OCI-LY1 (cell line): ENCODE measurements around the gene SLAIN1.
"Not testable (repeated sequence)": the region's sequence is repeated elsewhere in the genome, so short reads cannot be mapped to it uniquely, and the experiment has no call there.

Source experiments
- H2AFZ ChIP-seq: fragments of 200-600 bp; sonication (generic), shearing (Covaris generic); 2 replicates; pipeline ENCODE4 v1.6.0; 2014; ENCODE audit warnings: antibody characterized with exemption, mild to moderate bottlenecking, low read length
- H3F3A ChIP-seq: fragments of 200-600 bp; sonication (generic), shearing (Covaris generic); 2 replicates; pipeline ENCODE4 v1.6.0; 2014; ENCODE audit warnings: mild to moderate bottlenecking, antibody characterized with exemption, low read length, moderate library complexity; ENCODE audit not compliant: insufficient read depth
- H3K27ac ChIP-seq: fragments of 200-600 bp; sonication (generic); 2 replicates; pipeline ENCODE4 v1.5.1; 2014; ENCODE audit warnings: low read length, mixed run types, mild to moderate bottlenecking, low read depth; ENCODE audit not compliant: poor library complexity, severe bottlenecking
- H3K27me3 ChIP-seq: fragments of 200-600 bp; sonication (generic); 2 replicates; pipeline ENCODE4 v1.6.0; 2014; ENCODE audit warnings: antibody characterized with exemption, mild to moderate bottlenecking, low read length, moderate library complexity; ENCODE audit not compliant: insufficient read depth
- H3K36me3 ChIP-seq: fragments of 200-600 bp; sonication (generic); 2 replicates; pipeline ENCODE4 v1.6.1; 2014; ENCODE audit warnings: mild to moderate bottlenecking, antibody characterized with exemption, low read length, moderate library complexity, mixed read lengths; ENCODE audit not compliant: insufficient read depth
- H3K4me1 ChIP-seq: fragments of 200-600 bp; sonication (generic); 2 replicates; pipeline ENCODE4 v1.5.1; 2014; ENCODE audit warnings: mild to moderate bottlenecking, low read length, moderate library complexity; ENCODE audit not compliant: insufficient read depth, severe bottlenecking
- H3K4me2 ChIP-seq: fragments of 200-600 bp; sonication (generic), shearing (Covaris generic); 2 replicates; pipeline ENCODE4 v1.6.1; 2014; ENCODE audit warnings: low read length
- H3K4me3 ChIP-seq: fragments of 200-600 bp; sonication (generic); 2 replicates; pipeline ENCODE4 v1.5.1; 2014; ENCODE audit warnings: low read length, low read depth, mild to moderate bottlenecking, mixed read lengths; ENCODE audit not compliant: poor library complexity, severe bottlenecking
- H3K79me2 ChIP-seq: fragments of 200-600 bp; shearing (Covaris generic); 2 replicates; pipeline ENCODE4 v1.6.1; 2016; ENCODE audit warnings: mixed run types, low read length, mixed read lengths; ENCODE audit not compliant: insufficient read depth
- H3K9ac ChIP-seq: fragments of 200-600 bp; sonication (generic), shearing (Covaris generic); 2 replicates; pipeline ENCODE4 v1.6.1; 2014; ENCODE audit warnings: mild to moderate bottlenecking, low read length, mixed read lengths
- H3K9me2 ChIP-seq: fragments of 200-600 bp; sonication (generic), shearing (Covaris generic); 2 replicates; pipeline ENCODE4 v1.6.1; 2014; ENCODE audit warnings: low read depth, mild to moderate bottlenecking, low read length, mixed read lengths
- H3K9me3 ChIP-seq: fragments of 200-600 bp; shearing (Covaris generic); 2 replicates; pipeline ENCODE4 v1.6.1; 2014; ENCODE audit warnings: low read length, mixed read lengths
- H4K20me1 ChIP-seq: fragments of 200-600 bp; sonication (generic), shearing (Covaris generic); 2 replicates; pipeline ENCODE4 v1.6.0; 2016; ENCODE audit warnings: mild to moderate bottlenecking, low read length; ENCODE audit not compliant: insufficient read depth
- CTCF ChIP-seq: fragments of 200-600 bp; sonication (generic), shearing (Covaris generic); IDR thresholded peaks from 2 replicates; pipeline ENCODE4 v1.5.1; 2017; ENCODE audit warnings: mild to moderate bottlenecking, antibody characterized with exemption, low read length, moderate library complexity, mixed read lengths
- EZH2 ChIP-seq: fragments of 200-600 bp; sonication (generic), shearing (Covaris generic); IDR thresholded peaks from 2 replicates; pipeline ENCODE4 v1.8.0; 2017; ENCODE audit warnings: borderline replicate concordance, mixed run types, mild to moderate bottlenecking, antibody characterized with exemption, low read length, moderate library complexity, mixed read lengths

The SLAIN1 gene

DNA sequence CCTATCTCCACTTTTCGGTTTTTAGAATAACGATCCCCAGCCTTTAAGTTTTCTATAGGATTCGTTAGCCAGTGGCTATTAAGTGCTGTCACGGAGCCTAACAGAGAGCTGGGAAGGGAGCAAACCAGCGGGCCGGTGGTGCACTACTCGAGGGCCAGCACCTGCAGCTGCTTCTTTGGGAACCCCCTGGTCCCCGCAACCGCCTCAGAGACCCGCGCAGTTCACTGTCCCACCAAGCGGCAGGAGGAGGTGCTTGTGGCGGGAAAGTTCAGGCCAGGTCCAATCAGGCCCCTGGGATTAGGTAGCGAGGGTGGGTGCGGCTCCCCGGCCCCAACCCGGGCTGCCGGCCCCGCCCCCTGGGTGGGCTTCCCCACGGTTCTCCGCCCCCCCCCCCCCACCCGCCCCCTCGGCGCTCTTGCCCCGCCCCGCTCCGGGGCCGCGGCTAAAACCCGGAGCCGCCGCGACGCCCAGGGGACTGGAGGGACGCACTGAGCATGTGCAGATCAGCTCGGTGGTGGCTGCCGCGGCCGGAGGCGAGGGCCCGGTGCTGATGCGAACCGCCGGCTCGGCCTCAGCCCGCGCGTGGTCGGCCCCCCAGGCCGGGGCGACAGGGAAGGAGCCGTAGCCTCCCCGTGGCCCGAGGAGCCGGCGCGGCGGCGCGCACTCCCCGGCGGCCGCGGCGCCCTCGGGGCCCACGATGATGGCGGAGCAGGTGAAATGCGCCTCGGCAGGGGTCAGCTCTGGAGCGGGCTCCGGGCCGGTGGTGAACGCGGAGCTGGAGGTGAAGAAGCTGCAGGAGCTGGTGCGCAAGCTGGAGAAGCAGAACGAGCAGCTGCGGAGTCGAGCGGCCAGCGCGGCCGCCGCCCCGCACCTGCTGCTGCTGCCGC, at the start of gene SLAIN1:
SLAIN1 (plus strand) TSS at position 471 of the 887 bp plus-strand sequence; CDS start at position 698, 227 bp downstream.
- no peaks in the 10 kb centered on the region for H4K20me1 ChIP-seq
- H3K27me3 ChIP-seq, result no peaks in the 10 kb centered on the region
- H3K4me1 ChIP-seq, result peaks cover 43% of the 10 kb centered on the region
- H3K4me3 ChIP-seq, result peak within 1 kb of the TSS; percentile 74
- TF ChIP-seq CTCF, result no peak
- TF ChIP-seq EZH2, result no peak
- no peaks in the 10 kb centered on the region for H3F3A ChIP-seq
- no peaks in the 10 kb centered on the region for H3K9me2 ChIP-seq
- H3K4me2 ChIP-seq, result peak within 1 kb of the TSS; percentile 97
- H3K27ac ChIP-seq, result no peak within 1 kb of the TSS
- peak within 1 kb of the TSS; percentile 69; the same call in 1 of the 2 replicates for H2AFZ ChIP-seq
- peaks cover 28% of the 10 kb centered on the region for H3K79me2 ChIP-seq
- no peaks in the 10 kb centered on the region for H3K36me3 ChIP-seq
- H3K9me3 ChIP-seq, result no peaks in the 10 kb centered on the region
- peak within 1 kb of the TSS; percentile 81 for H3K9ac ChIP-seq

DNA sequence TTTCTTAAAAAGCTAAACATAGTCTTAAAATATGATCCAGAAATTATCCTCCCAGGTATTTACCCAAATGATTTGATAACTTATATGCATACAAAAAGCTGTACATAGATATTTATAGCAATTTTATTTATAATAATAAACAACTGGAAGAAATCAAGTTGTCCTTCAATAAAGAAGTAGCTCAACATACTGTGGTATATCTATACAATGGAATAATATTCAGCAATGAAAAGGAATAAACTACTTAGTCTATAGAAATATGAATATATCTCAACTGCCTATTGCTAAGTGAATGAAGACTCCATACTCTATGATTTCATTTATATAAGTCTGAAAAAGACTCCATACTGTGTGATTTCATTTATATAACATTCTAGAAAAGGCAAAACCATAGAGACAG, 47.1 kb upstream of the SLAIN1 start:
- Histone ChIP-seq H3F3A (no peaks in the 10 kb centered on the region), H3K4me2 (no peak overlapping the region), H3K9ac (no peak overlapping the region), H3K27ac (no peak overlapping the region), H2AFZ (no peak overlapping the region), H3K79me2 (no peaks in the 10 kb centered on the region), H3K27me3 (no peaks in the 10 kb centered on the region), H3K36me3 (no peaks in the 10 kb centered on the region), H3K4me3 (no peak overlapping the region), H4K20me1 (no peaks in the 10 kb centered on the region), H3K4me1 (no peaks in the 10 kb centered on the region), H3K9me3 (no peaks in the 10 kb centered on the region), H3K9me2 (no peaks in the 10 kb centered on the region)
- no peak for TF ChIP-seq EZH2
- TF ChIP-seq CTCF, result no peak

DNA sequence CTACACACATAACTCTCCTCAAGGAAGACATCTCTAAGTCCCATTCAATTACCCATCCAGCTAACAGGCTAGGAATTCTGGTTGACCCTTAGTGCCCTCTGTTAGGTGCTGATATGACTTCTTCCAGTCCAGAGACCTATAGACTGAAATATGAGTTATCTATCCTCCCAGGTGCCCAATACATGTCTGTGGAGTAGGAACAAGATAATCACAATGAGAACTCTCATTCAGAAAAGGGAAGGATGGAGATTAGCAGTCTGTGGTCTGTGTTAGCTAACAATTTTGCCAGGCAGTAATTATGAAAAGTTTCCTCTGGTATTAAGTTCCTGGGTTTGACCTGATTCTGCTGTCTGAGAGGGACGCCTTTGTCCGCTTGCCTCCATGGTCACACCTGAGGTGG, 44.2 kb upstream of the SLAIN1 start:
- Histone ChIP-seq H3K4me2 (no peak overlapping the region), H3K9me3 (no peaks in the 10 kb centered on the region), H3K9me2 (no peaks in the 10 kb centered on the region), H3K4me3 (no peak overlapping the region), H3K4me1 (no peaks in the 10 kb centered on the region), H3K27ac (no peak overlapping the region), H3F3A (no peaks in the 10 kb centered on the region), H3K79me2 (no peaks in the 10 kb centered on the region), H3K27me3 (no peaks in the 10 kb centered on the region; the same call in 1 of the 2 replicates), H3K36me3 (no peaks in the 10 kb centered on the region), H3K9ac (no peak overlapping the region), H2AFZ (no peak overlapping the region), H4K20me1 (no peaks in the 10 kb centered on the region)
- TF ChIP-seq EZH2 (no peak), CTCF (no peak)

- not testable (repeated sequence) for H3K9ac ChIP-seq, H3K9me2 ChIP-seq, H3K27me3 ChIP-seq, H4K20me1 ChIP-seq, H3K4me1 ChIP-seq, H3K4me3 ChIP-seq, H3K4me2 ChIP-seq, H3K36me3 ChIP-seq, H3K9me3 ChIP-seq, H3K27ac ChIP-seq, H3K79me2 ChIP-seq, H2AFZ ChIP-seq, H3F3A ChIP-seq
Measured at GRCh38 chr13:77660016-77660415, 37.5 kb upstream of the SLAIN1 start.
